HepG2 (cell line): Measurements from ENCODE around the gene PCIF1. TPM values are rescaled to one million over a fixed set of nuclear protein-coding genes. Genes with fewer than 3 reads are reported as not detected.

Experiments
- ATAC-seq: fragments of 200-7000 bp; cut with Tn5 transposase; 3 replicates; pipeline ENCODE4 v1.9.1; 2020; ENCODE audit warnings: mild to moderate bottlenecking, moderate library complexity
- BruUV-seq: library from RNA; stranded (reverse); fragments of 400-500 nt; replicated peaks from 2 replicates; lab custom pipeline; 2021; lab: Mats Ljungman, UMichigan
- CTCF ChIA-PET: fragments of 300-600 bp; formaldehyde crosslinking; extraction: SDS; loops from one replicate; lab custom pipeline; 2021; ENCODE audit warnings: low total read pairs, inconsistent platforms, low intra/inter-chr PET ratio; lab: Yijun Ruan, JAX
- POLR2A ChIA-PET: fragments of 350-600 bp; sonication (Branson Sonifier 250); formaldehyde crosslinking; loops from one replicate; lab custom pipeline; 2020; ENCODE audit warnings: antibody characterized with exemption, inconsistent platforms; lab: Yijun Ruan, JAX
- DNase-seq: peaks from one replicate; pipeline ENCODE4 v3.0.0-alpha.2; 2015; ENCODE audit warnings: low spot score
- FAIRE-seq: peaks from 3 replicates; lab custom pipeline; 2011; peaks lifted over from hg19 to GRCh38; lab: Jason Lieb, UNC
- H2AFZ ChIP-seq: one replicate; pipeline ENCODE4 v1.6.1; 2011; ENCODE audit warnings: low read length, inconsistent platforms
- H3K27ac ChIP-seq: fragments of 300-600 bp; 3 replicates; pipeline ENCODE4 v1.8.0; 2011; ENCODE audit warnings: mixed run types, mild to moderate bottlenecking, mixed read lengths, low read length, inconsistent platforms; ENCODE audit not compliant: insufficient read depth; ENCODE audit errors: extremely low read length
- H3K27me3 ChIP-seq, 2 experiments: fragments of 200-600 bp in 1 of 2; 2 replicates in 1 of 2; 3 replicates in 1 of 2; pipeline versions ENCODE4 v1.6.0 to v1.8.0; 2011; ENCODE audit warnings: low read length in 2 of 2, mild to moderate bottlenecking in 2 of 2, moderate library complexity in 2 of 2, inconsistent platforms in 1 of 2; ENCODE audit not compliant: insufficient read depth in 2 of 2, control insufficient read depth in 1 of 2
- H3K36me3 ChIP-seq, 2 experiments: fragments of 200-600 bp in 1 of 2; replicated peaks in 1 of 2; 2 replicates in 1 of 2; 3 replicates in 1 of 2; pipeline versions ENCODE4 v1.5.1 to v1.8.0; 2011; ENCODE audit warnings: low read length in 2 of 2, inconsistent platforms in 1 of 2; ENCODE audit not compliant: insufficient read depth in 2 of 2, control insufficient read depth in 1 of 2
- H3K4me1 ChIP-seq: 2 replicates; pipeline ENCODE4 v1.5.1; 2012; ENCODE audit warnings: low read length, inconsistent platforms; ENCODE audit not compliant: insufficient read depth
- H3K4me2 ChIP-seq: 2 replicates; pipeline ENCODE4 v1.6.0; 2011; ENCODE audit warnings: low read depth, low read length, inconsistent platforms
- H3K4me3 ChIP-seq, 3 experiments: fragments of 200-600 bp in 1 of 3; sonication (generic), shearing (Covaris generic) in 1 of 3; replicated peaks in 1 of 3; 2 replicates each; pipeline ENCODE4 v1.5.1; 2011 to 2016; ENCODE audit warnings: low read length in 3 of 3, inconsistent platforms in 2 of 3, low read depth in 2 of 3, mild to moderate bottlenecking in 2 of 3, control low read depth in 1 of 3, mixed read lengths in 1 of 3; ENCODE audit not compliant: insufficient read depth in 1 of 3
- H3K79me2 ChIP-seq: one replicate; pipeline ENCODE4 v1.6.1; 2011; ENCODE audit warnings: low read length, inconsistent platforms; ENCODE audit not compliant: insufficient read depth
- H3K9ac ChIP-seq: 2 replicates; pipeline ENCODE4 v1.6.0; 2011; ENCODE audit warnings: mild to moderate bottlenecking, low read depth, low read length, inconsistent platforms; ENCODE audit not compliant: insufficient read depth
- H3K9me3 ChIP-seq: 2 replicates; pipeline ENCODE4 v1.5.1; 2012; ENCODE audit warnings: mild to moderate bottlenecking, low read length
- H4K20me1 ChIP-seq: 2 replicates; pipeline ENCODE4 v1.6.0; 2011; ENCODE audit warnings: inconsistent platforms, mild to moderate bottlenecking, low read length, moderate library complexity; ENCODE audit not compliant: insufficient read depth
- AGO2 ChIP-seq: fragments of 200-400 bp; formaldehyde crosslinking; optimal IDR thresholded peaks from 2 replicates; pipeline ENCODE3; 2017; ENCODE audit warnings: mild to moderate bottlenecking, low read depth, low read length, moderate library complexity
- ARNT ChIP-seq: fragments of 450-650 bp; IDR thresholded peaks from 2 replicates; pipeline ENCODE4 v1.6.1; 2017
- GMEB1 ChIP-seq: sonication (generic); formaldehyde crosslinking; IDR thresholded peaks from 2 replicates; pipeline ENCODE4 v1.5.1; 2020; ENCODE audit warnings: missing genetic modification reagents, mild to moderate bottlenecking, borderline replicate concordance
- HHEX ChIP-seq: IDR thresholded peaks from 2 replicates; pipeline ENCODE4 v1.6.1; 2016; ENCODE audit warnings: control low read depth
- HIVEP1 ChIP-seq: sonication (generic); formaldehyde crosslinking; IDR thresholded peaks from 2 replicates; pipeline ENCODE4 v1.4.0; 2020; ENCODE audit warnings: mild to moderate bottlenecking, missing genetic modification reagents
- IKZF1 ChIP-seq: fragments of 450-650 bp; IDR thresholded peaks from 2 replicates; pipeline ENCODE4 v1.7.1; 2016
- ISL2 ChIP-seq: sonication (generic); formaldehyde crosslinking; IDR thresholded peaks from 2 replicates; pipeline ENCODE4 v1.5.0; 2020; ENCODE audit warnings: missing genetic modification reagents
- NR2F2 ChIP-seq: IDR thresholded peaks from 2 replicates; pipeline ENCODE4 v1.6.1; 2012; ENCODE audit warnings: low read depth, inconsistent platforms, borderline replicate concordance
- TAF15 ChIP-seq: fragments of 200-400 bp; formaldehyde crosslinking; IDR thresholded peaks from one replicate; pipeline ENCODE4 v1.6.1; 2018; ENCODE audit warnings: mild to moderate bottlenecking, low read depth, low read length; ENCODE audit not compliant: poor library complexity, severe bottlenecking
- TBX3 ChIP-seq: fragments of 450-650 bp; IDR thresholded peaks from 2 replicates; pipeline ENCODE4 v1.6.1; 2017; ENCODE audit warnings: antibody characterized with exemption, mild to moderate bottlenecking, inconsistent platforms, borderline replicate concordance
- TCF7 ChIP-seq: sonication (generic); IDR thresholded peaks from 2 replicates; pipeline ENCODE4 v1.6.1; 2016; ENCODE audit warnings: antibody characterized with exemption, low read depth
- TP53 ChIP-seq: sonication (generic); formaldehyde crosslinking; conservative IDR thresholded peaks from 2 replicates; pipeline ENCODE4 v1.4.0; 2020; ENCODE audit warnings: missing genetic modification reagents
- ZNF563 ChIP-seq: sonication (generic); formaldehyde crosslinking; IDR thresholded peaks from 2 replicates; pipeline ENCODE4 v1.8.0; 2022; ENCODE audit warnings: mild to moderate bottlenecking, moderate library complexity, missing genetic modification reagents
- ZNF687 ChIP-seq: sonication (generic); formaldehyde crosslinking; IDR thresholded peaks from 2 replicates; pipeline ENCODE4 v1.5.1; 2020; ENCODE audit warnings: mild to moderate bottlenecking, missing genetic modification reagents, moderate library complexity
- ZNF704 ChIP-seq: sonication (generic); formaldehyde crosslinking; IDR thresholded peaks from 2 replicates; pipeline ENCODE4 v1.8.1; 2023; ENCODE audit warnings: mild to moderate bottlenecking, inconsistent platforms, moderate library complexity, missing genetic modification reagents, borderline replicate concordance
- ZNF775 ChIP-seq: sonication (generic); formaldehyde crosslinking; IDR thresholded peaks from 2 replicates; pipeline ENCODE4 v1.4.0; 2020; ENCODE audit warnings: missing genetic modification reagents, mild to moderate bottlenecking, moderate library complexity, borderline replicate concordance
- ZNF784 ChIP-seq: sonication (generic); formaldehyde crosslinking; IDR thresholded peaks from 2 replicates; pipeline ENCODE4 v1.5.1; 2020; ENCODE audit warnings: missing genetic modification reagents, mild to moderate bottlenecking, borderline replicate concordance
- WGBS: methylation state at CpG from one replicate; pipeline ENCODE4 v1.1.6; 2017; ENCODE audit warnings: low lambda C conversion rate; 5-methylcytosine and 5-hydroxymethylcytosine counted together
- in situ Hi-C: cut with HindIII; loops from 2 replicates; pipeline ENCODE4 v1.10.0; 2017; ENCODE audit warnings: low pct_unique_long_range_greater_than_20kb; ENCODE audit not compliant: extremely low pct_ligation_motif_present
- intact Hi-C: fragments of 100-400 bp; cut with micrococcal nuclease; formaldehyde crosslinking; loops from one replicate; pipeline ENCODE4 v1.10.0; 2022; ENCODE audit not compliant: unreplicated experiment
- polyA plus RNA-seq, 8 experiments: library from polyadenylated mRNA; depleted of rRNA in 3 of 8; stranded (reverse) in 7 of 8; unstranded in 1 of 8; fragments of >200 nt; fragmentation: Illumina TruSeq in 4 of 8; extraction: Trizol in 4 of 8; gene quantifications; 2 replicates each; pipeline versions ENCODE4 v1.2.1 to v1.2.3, GENCODE V29; 2011 to 2016; ENCODE audit warnings: low read depth in 4 of 8, missing spikeins in 1 of 8, mixed read lengths in 1 of 8; ENCODE audit not compliant: insufficient read depth in 1 of 8
- total RNA-seq, 5 experiments: library from RNA; depleted of rRNA; stranded (reverse); fragments of >200 nt; fragmentation: Illumina TruSeq; extraction: Trizol; gene quantifications; 2 replicates each; pipeline ENCODE4 v1.2.3, GENCODE V29; 2016; ENCODE audit warnings: low read depth in 1 of 5

Gene PCIF1
- total and polyA plus RNA-seq, 2 of the 13 experiments (the other 11 are each of a cell fraction or from before 2014, with no cell fraction given) = 20.9 to 24.4 TPM

- TF ChIP-seq ZNF687 (peak; percentile 15; the same call in 1 of the 2 replicates), IKZF1 (no peak), HIVEP1 (peak; percentile 35; the same call in 1 of the 2 replicates), AGO2 (peak; percentile 55), ZNF563 (no peak), TAF15 (no peak), ZNF775 (CRISPR knock-in tag) (no peak), ISL2 (no peak)
Measured at GRCh38 chr20:45940469-45940868, 6.0 kb downstream of the PCIF1 start (continued).

GRCh38 chr20:45943613-45944012 lies 9.1 kb downstream of the PCIF1 start:
- Histone ChIP-seq H3K9me3 (no peaks in the 10 kb centered on the region), H3K79me2 (no peaks in the 10 kb centered on the region), H3K27me3 (no peaks in the 10 kb centered on the region), H3K36me3 (peaks cover 62 to 81% of the 10 kb centered on the region in 2 experiments), H3K27ac (no peak overlapping the region), H3K4me3 (no peak overlapping the region), H3K4me1 (peaks cover 28% of the 10 kb centered on the region), H3K4me2 (no peak overlapping the region), H4K20me1 (no peaks in the 10 kb centered on the region), H3K9ac (no peak overlapping the region), H2AFZ (no peak overlapping the region)
- ChIA-PET POLR2A (interaction anchor here (1.2 to 7.7 kb wide), 4 partner anchors 8 to 53 kb away, joined by 3 to 201 read pairs (median 28); partner anchors contain the start of genes CTSA, NEURL2, PCIF1 and ZNF335), CTCF (no interaction called here)
- no peak for ATAC-seq
- no peak for DNase-seq
- intact Hi-C loops (no loop called here), in situ Hi-C loops (no loop called here)
- WGBS = 93% methylated on average over 6 of the region's 6 CpGs
- BruUV-seq = no TSS peak
- FAIRE-seq = no peak
- TF ChIP-seq ARNT = no peak
- TF ChIP-seq GMEB1 = no peak
- no peak for TF ChIP-seq TP53 (CRISPR knock-in tag)
- TF ChIP-seq ZNF704 (CRISPR knock-in tag) = no peak
- TF ChIP-seq TBX3 = no peak
- no peak for TF ChIP-seq NR2F2
- no peak for TF ChIP-seq HHEX (CRISPR knock-in tag)
- TF ChIP-seq ZNF784 (CRISPR knock-in tag) = no peak
- no peak for TF ChIP-seq TCF7
